OCI-LY7 (cell line): Measurements from ENCODE around the gene HOXB5. TPM values are rescaled to one million over a fixed set of nuclear protein-coding genes. Genes with fewer than 3 reads are reported as not detected.

Experiments
- BruUV-seq: library from RNA; stranded (reverse); fragments of 400-500 nt; replicated peaks from 2 replicates; lab custom pipeline; 2021; lab: Mats Ljungman, UMichigan
- CTCF ChIA-PET: fragments of 300-600 bp; sonication (Branson Sonifier 250); formaldehyde crosslinking; loops from one replicate; lab custom pipeline; 2022; ENCODE audit warnings: antibody characterized with exemption; ENCODE audit not compliant: unreplicated experiment; lab: Charles Lee
- POLR2A ChIA-PET: fragments of 300-600 bp; sonication (Branson Sonifier 250); formaldehyde crosslinking; loops from one replicate; lab custom pipeline; 2022; ENCODE audit warnings: antibody characterized with exemption; lab: Charles Lee
- DNase-seq: peaks from one replicate; pipeline ENCODE4 v3.0.0-alpha.2; 2015; ENCODE audit warnings: low spot score
- H2AFZ ChIP-seq: fragments of 200-600 bp; sonication (generic), shearing (Covaris generic); 2 replicates; pipeline ENCODE4 v1.6.1; 2014; ENCODE audit warnings: mild to moderate bottlenecking, antibody characterized with exemption, low read length, moderate library complexity
- H3K27ac ChIP-seq: fragments of 200-600 bp; sonication (generic); 2 replicates; pipeline ENCODE4 v1.5.1; 2014; ENCODE audit warnings: mixed run types, low read depth, mild to moderate bottlenecking, moderate library complexity, low read length, inconsistent platforms; ENCODE audit not compliant: poor library complexity, severe bottlenecking
- H3K36me3 ChIP-seq: fragments of 200-600 bp; sonication (generic); 2 replicates; pipeline ENCODE4 v1.6.1; 2014; ENCODE audit warnings: mild to moderate bottlenecking, antibody characterized with exemption, low read length, moderate library complexity, mixed read lengths; ENCODE audit not compliant: insufficient read depth
- H3K4me1 ChIP-seq: fragments of 200-600 bp; sonication (generic); 2 replicates; pipeline ENCODE4 v1.5.1; 2014; ENCODE audit warnings: mild to moderate bottlenecking, low read length; ENCODE audit not compliant: insufficient read depth, poor library complexity, severe bottlenecking
- H3K4me2 ChIP-seq: fragments of 200-600 bp; sonication (generic); 2 replicates; pipeline ENCODE4 v1.6.1; 2014; ENCODE audit warnings: mild to moderate bottlenecking, low read length
- H3K4me3 ChIP-seq: fragments of 200-600 bp; sonication (generic); 2 replicates; pipeline ENCODE4 v1.5.1; 2014; ENCODE audit warnings: mild to moderate bottlenecking, low read depth, low read length; ENCODE audit not compliant: poor library complexity, severe bottlenecking
- H3K79me2 ChIP-seq: fragments of 200-600 bp; sonication (generic); 2 replicates; pipeline ENCODE4 v1.6.1; 2016; ENCODE audit warnings: low read depth, mild to moderate bottlenecking, low read length, moderate library complexity, mixed read lengths; ENCODE audit not compliant: insufficient read depth
- H3K9me2 ChIP-seq: fragments of 200-600 bp; sonication (generic); 2 replicates; pipeline ENCODE4 v1.6.1; 2016; ENCODE audit warnings: mild to moderate bottlenecking, low read length, mixed read lengths; ENCODE audit not compliant: insufficient read depth
- H3K9me3 ChIP-seq: fragments of 200-600 bp; sonication (generic); 2 replicates; pipeline ENCODE4 v1.6.1; 2014; ENCODE audit warnings: mild to moderate bottlenecking, mixed run types, low read length, mixed read lengths
- H4K20me1 ChIP-seq: fragments of 200-600 bp; sonication (generic); 2 replicates; pipeline ENCODE4 v1.6.1; 2014; ENCODE audit warnings: mild to moderate bottlenecking, antibody characterized with exemption, low read length, moderate library complexity, mixed read lengths; ENCODE audit not compliant: insufficient read depth
- EZH2phosphoT487 ChIP-seq: fragments of 200-600 bp; sonication (generic); IDR thresholded peaks from 2 replicates; pipeline ENCODE4 v1.6.1; 2018; ENCODE audit warnings: low read depth, borderline replicate concordance, mild to moderate bottlenecking, mixed run types, antibody characterized with exemption, low read length, moderate library complexity, mixed read lengths
- intact Hi-C: fragments of 100-400 bp; cut with micrococcal nuclease; formaldehyde crosslinking; loops from one replicate; pipeline ENCODE4 v1.10.0; 2022; ENCODE audit not compliant: unreplicated experiment
- total RNA-seq, 2 experiments: library from RNA; depleted of rRNA in 1 of 2; stranded (reverse); fragments of >200 nt in 1 of 2; shearing (Covaris generic) in 1 of 2; gene quantifications; 2 replicates each; pipeline ENCODE4 v1.2.3, GENCODE V29; 2014 to 2022
- TF ChIP-seq, protein P1 (sequence below): fragments of 200-600 bp; sonication (generic); conservative IDR thresholded peaks from 2 replicates; pipeline ENCODE4 v1.5.1; 2014; ENCODE audit warnings: mild to moderate bottlenecking, antibody characterized with exemption, low read length, moderate library complexity, mixed read lengths

The HOXB5 gene
- total RNA-seq, 2 experiments from 2014 or later, result not detected

- Histone ChIP-seq H3K4me2 (peak within 1 kb of the TSS; percentile 73), H3K9me2 (no peaks in the 10 kb centered on the region), H4K20me1 (no peaks in the 10 kb centered on the region), H2AFZ (peak within 1 kb of the TSS; percentile 96), H3K9me3 (no peaks in the 10 kb centered on the region), H3K4me1 (peaks cover 31% of the 10 kb centered on the region), H3K27ac (peak within 1 kb of the TSS; percentile 32), H3K79me2 (no peaks in the 10 kb centered on the region), H3K36me3 (no peaks in the 10 kb centered on the region), H3K4me3 (peak within 1 kb of the TSS; percentile 72)
- TF ChIP-seq EZH2phosphoT487, result no peak
- TF ChIP-seq, protein P1, sequence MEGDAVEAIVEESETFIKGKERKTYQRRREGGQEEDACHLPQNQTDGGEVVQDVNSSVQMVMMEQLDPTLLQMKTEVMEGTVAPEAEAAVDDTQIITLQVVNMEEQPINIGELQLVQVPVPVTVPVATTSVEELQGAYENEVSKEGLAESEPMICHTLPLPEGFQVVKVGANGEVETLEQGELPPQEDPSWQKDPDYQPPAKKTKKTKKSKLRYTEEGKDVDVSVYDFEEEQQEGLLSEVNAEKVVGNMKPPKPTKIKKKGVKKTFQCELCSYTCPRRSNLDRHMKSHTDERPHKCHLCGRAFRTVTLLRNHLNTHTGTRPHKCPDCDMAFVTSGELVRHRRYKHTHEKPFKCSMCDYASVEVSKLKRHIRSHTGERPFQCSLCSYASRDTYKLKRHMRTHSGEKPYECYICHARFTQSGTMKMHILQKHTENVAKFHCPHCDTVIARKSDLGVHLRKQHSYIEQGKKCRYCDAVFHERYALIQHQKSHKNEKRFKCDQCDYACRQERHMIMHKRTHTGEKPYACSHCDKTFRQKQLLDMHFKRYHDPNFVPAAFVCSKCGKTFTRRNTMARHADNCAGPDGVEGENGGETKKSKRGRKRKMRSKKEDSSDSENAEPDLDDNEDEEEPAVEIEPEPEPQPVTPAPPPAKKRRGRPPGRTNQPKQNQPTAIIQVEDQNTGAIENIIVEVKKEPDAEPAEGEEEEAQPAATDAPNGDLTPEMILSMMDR, result no peak
- intact Hi-C loops, result no loop called here
- ChIA-PET CTCF (interaction anchor here (0.6 to 1.0 kb wide), 2 partner anchors 173 to 256 kb away, joined by 6 read pairs; no protein-coding TSS in a partner anchor), POLR2A (interaction anchor here (0.6 to 0.7 kb wide), 2 partner anchors 11 to 290 kb away, joined by 3 to 4 read pairs; no protein-coding TSS in a partner anchor)
- DNase-seq, result peak; percentile 79
- TSS peak; percentile 79 for BruUV-seq
Measured at GRCh38 chr17:48610282-48611211, 17.0 kb upstream of the HOXB5 start, which contains the start of gene HOXB7. Gene HOXB7, minus strand, starts transcription at chr17:48611017. Its CDS starts 99 bp downstream, at chr17:48610918.

- no peak for DNase-seq
- no peak overlapping the region for H3K27ac ChIP-seq
- H4K20me1 ChIP-seq, result no peaks in the 10 kb centered on the region
- no peak for TF ChIP-seq EZH2phosphoT487
- TF ChIP-seq, protein P1, result no peak
- ChIA-PET CTCF (interaction anchor here (0.6 to 1.0 kb wide), 2 partner anchors 173 to 257 kb away, joined by 6 read pairs; no protein-coding TSS in a partner anchor), POLR2A (interaction anchor here (0.6 to 0.7 kb wide), 2 partner anchors 10 to 289 kb away, joined by 3 to 4 read pairs; no protein-coding TSS in a partner anchor)
- no peaks in the 10 kb centered on the region for H3K36me3 ChIP-seq
- peak overlapping the region; percentile 72 for H3K4me3 ChIP-seq
- peaks cover 31% of the 10 kb centered on the region for H3K4me1 ChIP-seq
- no peaks in the 10 kb centered on the region for H3K79me2 ChIP-seq
- H3K9me2 ChIP-seq, result no peaks in the 10 kb centered on the region
- H3K4me2 ChIP-seq, result peak overlapping the region; percentile 73
- intact Hi-C loops, result no loop called here
- peak overlapping the region; percentile 96; the same call in 1 of the 2 replicates for H2AFZ ChIP-seq
- no peaks in the 10 kb centered on the region for H3K9me3 ChIP-seq
- BruUV-seq, result no TSS peak
Measured at GRCh38 chr17:48609759-48610281, 16.2 kb upstream of the HOXB5 start.
